Measurements from ENCODE around the gene GLS.

GLS gene

DNA sequence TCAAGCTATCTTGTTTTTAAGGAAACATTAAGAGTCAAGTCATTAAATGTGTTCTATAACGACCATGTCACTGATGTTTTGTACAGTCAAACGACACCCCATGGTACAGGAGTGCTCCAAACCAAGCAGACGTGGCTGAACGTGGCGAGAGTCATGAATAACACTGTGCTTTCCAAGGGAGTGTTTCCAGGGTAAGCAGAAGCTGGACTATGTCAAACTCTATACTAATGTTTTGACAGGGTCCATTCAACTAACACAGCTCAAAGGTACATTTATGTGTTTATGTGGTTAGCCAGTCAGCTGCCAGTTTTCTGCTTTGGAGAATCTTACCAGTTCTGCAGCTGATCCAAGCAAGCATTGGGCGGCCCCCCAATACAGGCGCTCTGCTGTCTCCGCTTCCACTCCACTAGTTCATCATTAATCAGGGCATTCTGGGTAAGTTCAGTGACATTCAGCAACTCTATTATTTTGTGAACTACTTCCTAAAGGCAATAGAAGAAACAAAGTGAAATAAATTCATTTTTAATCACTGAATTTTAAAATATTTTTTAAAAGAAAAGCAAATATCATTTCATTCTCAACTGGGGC, 117.0 kb downstream of the GLS start:
- DNase-seq = no peak

GRCh38 chr2:190999058-190999457, 118.4 kb downstream of the GLS start:
- no peak for DNase-seq

GRCh38 chr2:190999949-191000665, 119.5 kb downstream of the GLS start:
- no peak for DNase-seq

GRCh38 chr2:191001032-191001431, 120.4 kb downstream of the GLS start:
- DNase-seq = no peak

- DNase-seq = no peak
These were observed 121.0 kb downstream of the GLS start for GRCh38 chr2:191001624-191002023.

DNA sequence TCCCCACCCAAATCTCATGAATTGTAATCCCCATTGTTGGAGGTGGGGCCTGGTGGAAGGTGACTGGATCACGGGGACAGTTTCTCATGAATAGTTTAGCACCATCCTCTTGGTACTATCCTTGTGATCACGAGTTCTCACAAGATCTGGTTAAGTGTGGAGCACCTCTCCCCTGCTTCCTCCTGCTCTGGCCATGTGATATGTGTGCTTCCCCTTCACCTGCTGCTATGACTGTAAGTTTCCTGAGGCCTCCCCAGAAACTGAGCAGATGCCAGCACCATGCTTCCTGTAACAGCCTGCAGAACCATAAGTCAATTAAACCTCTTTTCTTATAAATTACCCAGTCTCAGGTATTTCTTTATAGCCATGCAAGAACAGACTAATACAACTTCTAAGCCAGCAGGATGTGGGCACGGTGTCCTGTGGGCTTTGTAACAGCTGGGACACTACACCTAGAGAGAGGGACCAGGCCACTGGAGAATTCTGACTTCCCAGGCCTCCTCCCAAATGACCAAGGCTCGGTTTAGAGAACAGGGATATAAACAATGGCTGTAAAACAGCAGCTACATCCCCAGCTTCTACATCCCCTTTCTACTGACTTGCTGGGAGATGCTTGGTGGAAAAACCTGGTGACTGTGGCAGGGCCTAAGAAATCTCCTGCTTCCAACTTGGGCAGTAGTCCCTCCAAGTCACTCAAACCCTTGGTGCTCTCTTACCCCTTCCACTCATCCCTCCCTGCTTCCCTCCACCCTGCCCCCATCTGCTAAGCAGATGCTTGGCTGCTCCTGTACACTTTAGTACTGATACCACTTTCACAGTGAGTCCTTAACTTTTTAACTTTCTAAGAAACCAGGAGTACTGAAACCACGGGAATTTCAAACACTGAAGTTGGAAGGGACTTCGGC, 123.0 kb downstream of the GLS start:
- no peak for DNase-seq

DNA sequence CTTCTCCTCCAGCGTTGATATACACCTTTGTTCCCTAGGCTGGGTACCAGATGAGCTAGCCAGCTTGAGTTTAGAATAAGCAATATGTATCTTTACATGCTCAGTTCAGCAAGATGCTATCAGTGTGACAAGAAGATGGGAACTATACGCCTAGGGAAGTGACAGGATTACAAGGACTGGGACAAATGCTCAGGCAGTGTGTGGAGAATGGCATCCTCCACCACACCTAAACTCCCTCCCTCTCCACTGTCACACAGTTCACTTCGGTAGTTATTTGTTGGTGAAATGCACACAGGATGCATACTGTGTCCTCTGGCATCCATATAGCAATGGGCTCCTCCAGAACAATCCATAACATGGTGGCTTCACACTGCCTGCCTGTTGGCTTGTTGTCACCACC, 125.7 kb downstream of the GLS start:
- DNase-seq = no peak

DNA sequence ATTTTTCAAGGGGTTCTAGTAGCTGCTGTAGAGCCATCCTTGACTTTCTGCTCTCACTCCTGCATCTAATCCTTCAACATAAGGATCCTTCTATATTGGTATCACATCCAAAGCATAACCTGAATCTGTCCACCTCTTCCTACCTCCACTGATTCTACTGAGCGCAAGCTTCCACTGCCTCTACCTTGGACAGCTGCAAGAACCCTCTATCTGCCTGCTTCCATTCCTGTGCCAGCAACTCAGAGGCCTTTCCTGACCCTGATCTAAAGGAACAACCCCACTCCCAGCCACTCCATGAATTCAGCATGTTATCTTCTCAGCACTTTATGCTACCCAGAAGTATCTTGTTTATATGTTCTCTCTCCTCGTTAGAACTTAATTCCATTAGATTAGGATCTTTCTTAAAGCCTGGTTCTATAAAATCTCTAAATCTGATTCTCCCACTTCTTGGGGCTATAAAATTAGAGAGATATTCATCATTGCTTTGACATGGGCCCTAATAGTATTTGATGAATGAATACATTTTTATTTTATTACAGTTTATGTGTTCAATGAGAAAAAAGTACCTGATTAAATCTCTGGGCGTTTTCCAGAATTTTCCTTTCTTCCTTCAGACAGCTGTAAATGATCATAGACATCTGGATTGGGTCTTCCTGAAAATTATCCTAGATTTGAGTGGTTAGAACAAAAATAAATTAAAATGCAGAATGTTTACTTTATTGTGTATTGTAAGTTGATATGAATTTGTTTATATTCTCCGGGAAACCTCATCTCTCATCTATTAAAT, 126.6 kb downstream of the GLS start:
- no peak for DNase-seq

DNA sequence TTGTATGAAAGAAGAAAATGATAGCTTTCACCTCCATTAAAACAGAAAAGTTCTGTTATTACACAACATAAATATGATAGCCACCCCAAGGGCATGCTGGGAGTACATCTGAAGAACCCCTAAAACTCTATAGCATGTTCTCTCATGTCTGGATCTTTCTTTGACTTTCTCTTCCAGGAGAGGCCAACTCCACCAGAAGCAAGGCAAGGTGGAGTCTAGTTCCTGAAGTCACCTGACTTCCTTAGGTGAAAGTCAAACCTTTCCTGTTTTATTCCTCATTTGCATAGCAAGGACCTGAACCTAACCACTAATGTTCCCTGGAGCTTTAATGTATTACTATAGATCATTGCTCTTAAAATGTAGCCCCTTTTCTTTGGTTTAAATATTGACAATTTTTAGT, 127.7 kb downstream of the GLS start:
- no peak for DNase-seq

DNA sequence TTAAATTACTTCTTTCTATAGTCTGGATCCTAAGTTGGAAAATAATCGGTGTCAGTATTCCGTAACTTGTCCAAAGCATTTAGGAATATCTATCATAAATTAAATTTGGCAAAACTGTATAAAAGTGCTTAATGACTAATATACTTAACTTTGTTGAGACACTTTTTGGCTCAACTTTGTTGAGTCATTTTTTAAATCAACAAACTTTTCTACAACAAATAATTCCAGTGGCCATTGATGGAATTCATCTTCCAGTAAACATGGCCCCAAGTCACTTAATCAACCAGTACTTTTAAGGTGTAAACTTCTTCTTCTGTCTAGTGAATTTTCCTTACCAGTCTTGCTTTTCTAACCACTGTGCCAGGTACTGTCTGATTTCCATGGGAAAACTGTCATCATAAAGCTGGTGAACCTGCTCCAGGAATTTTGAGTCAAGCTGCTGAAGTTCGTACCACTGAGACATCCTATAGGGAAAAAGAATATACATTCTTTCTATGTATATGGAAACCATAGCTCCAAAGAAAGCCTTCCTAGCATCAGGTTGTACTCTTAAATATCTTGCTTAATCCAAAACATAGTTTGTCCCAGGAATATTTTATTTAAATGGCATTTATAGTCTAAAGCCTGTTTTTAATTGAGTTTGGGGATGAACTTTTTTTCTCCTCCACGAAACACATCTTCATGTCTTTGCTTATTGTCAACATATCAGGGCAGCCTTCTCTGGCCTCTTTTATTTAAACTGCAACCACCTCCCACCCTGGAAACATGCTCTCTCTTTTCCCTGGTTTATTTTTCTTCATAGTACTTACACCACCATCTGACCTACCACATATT, 129.1 kb downstream of the GLS start:
- DNase-seq = peak; percentile 23

GRCh38 chr2:191010887-191011885, 130.6 kb downstream of the GLS start:
- no peak for DNase-seq

GRCh38 chr2:191012346-191012745, 131.7 kb downstream of the GLS start:
- no peak for DNase-seq

DNA sequence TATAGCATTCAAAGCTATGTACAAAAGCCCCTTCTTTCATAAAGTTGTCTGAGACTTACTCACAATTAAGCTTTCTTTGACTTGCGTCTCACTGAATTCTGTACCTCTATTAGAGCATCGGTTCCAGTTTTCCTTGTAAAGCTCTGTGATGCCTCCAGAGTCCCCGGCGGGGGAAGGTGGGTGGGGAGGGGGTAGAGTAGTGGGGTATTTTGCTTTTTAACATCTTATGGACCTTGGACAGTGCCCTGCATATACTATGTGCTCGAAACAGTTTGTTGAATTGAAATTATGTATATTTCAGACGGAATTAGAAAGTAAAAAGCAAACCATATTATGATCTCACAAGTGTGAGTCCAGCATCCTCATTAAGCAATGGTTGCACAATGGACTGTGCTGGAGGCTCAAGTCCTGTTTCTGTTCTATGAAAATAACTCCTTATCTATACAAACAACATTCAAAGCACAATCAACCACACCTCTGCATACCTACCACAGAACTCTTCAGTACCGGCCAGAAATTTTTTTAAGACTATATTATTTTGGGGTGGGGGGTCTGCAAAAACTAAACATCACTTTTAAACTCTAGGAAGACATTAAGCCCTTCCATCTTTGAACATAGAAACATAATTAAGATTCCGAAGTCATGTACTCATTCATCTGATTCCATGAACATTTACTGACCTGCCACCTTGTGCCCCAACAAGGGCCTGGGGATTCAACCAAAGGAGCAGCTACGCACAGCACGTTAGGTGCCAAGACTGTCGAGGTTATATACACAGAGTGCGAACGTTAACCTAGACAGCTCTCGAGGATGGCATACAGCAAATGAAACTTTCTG, 132.4 kb downstream of the GLS start:
- DNase-seq = no peak

DNA sequence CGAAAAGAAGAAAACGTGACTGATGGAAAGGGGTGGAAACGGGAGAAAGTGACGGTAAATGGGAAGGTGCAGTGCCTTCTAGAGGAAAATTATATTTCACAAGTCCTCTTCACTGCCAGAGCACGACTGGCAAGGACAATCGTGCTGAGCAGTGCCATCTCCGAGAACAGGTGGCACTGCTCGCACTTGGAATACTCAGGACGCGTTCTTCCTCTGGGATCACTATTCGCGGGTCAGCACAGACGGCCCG, 133.0 kb downstream of the GLS start:
- no peak for DNase-seq

- peak; percentile 93 for DNase-seq
These were observed 133.5 kb downstream of the GLS start, which contains the start of gene STAT1 for GRCh38 chr2:191013932-191014652. Gene STAT1 (minus strand): TSS chr2:191014171. CDS start chr2:191010003, 4,168 bp downstream.

DNA sequence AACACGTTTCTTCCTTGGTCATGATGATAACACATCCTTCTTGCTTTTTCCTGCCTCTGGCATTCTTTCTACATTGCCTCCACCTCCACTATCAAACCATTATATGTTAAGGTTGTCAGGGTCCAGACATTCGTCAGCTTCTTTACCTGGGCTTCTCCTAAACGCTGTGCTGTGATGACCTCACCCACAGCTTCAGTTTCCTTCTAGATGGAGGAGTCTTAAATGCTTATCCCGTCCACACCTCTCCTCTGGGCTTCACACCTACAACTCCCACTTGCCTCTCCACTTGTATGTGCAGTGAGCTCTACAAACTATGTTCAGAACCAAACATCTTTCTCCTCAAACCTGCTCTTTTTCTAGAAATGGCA, 134.0 kb downstream of the GLS start:
- DNase-seq = no peak

Measured in fibroblast of skin of right quadriceps (primary cell).